IMR-90 (cell line): ENCODE measurements around the gene CA11. TPM values are rescaled to one million over a fixed set of nuclear protein-coding genes. Genes with fewer than 3 reads are reported as not detected.

Experiments used
- ATAC-seq: fragments of 200-7000 bp; cut with Tn5 transposase; 2 replicates; pipeline ENCODE4 v1.9.1; 2020; ENCODE audit warnings: low read depth, mild to moderate bottlenecking, moderate library complexity
- BruUV-seq: library from RNA; stranded (reverse); fragments of 400-500 nt; replicated peaks from 2 replicates; lab custom pipeline; 2021; lab: Mats Ljungman, UMichigan
- CTCF ChIA-PET: fragments of 300-600 bp; formaldehyde crosslinking; extraction: SDS; loops from one replicate; lab custom pipeline; 2021; ENCODE audit warnings: antibody characterized with exemption; lab: Yijun Ruan, JAX
- POLR2A ChIA-PET: fragments of 300-600 bp; sonication (Branson Sonifier 250); formaldehyde crosslinking; loops from one replicate; lab custom pipeline; 2022; ENCODE audit warnings: antibody characterized with exemption; ENCODE audit not compliant: unreplicated experiment; lab: Charles Lee
- DNase-seq: peaks from one replicate; pipeline ENCODE4 v3.0.0; 2013
- H2AFZ ChIP-seq: replicated peaks from 2 replicates; pipeline ENCODE3; 2013; ENCODE audit warnings: low read length, mild to moderate bottlenecking; ENCODE audit not compliant: poor library complexity
- H2AK5ac ChIP-seq: 2 replicates; pipeline ENCODE4 v1.6.1; 2013; ENCODE audit warnings: low read depth, low read length, inconsistent platforms
- H2AK9ac ChIP-seq: replicated peaks from 2 replicates; pipeline ENCODE3; 2013; ENCODE audit warnings: mild to moderate bottlenecking, low read depth, low read length, moderate library complexity; ENCODE audit not compliant: poor library complexity
- H2BK120ac ChIP-seq: 2 replicates; pipeline ENCODE4 v1.6.1; 2013; ENCODE audit warnings: low read depth, low read length, inconsistent platforms
- H2BK15ac ChIP-seq: 3 replicates; pipeline ENCODE4 v1.6.1; 2013; ENCODE audit warnings: low read depth, low read length, inconsistent platforms
- H2BK20ac ChIP-seq: 2 replicates; pipeline ENCODE4 v1.6.1; 2013; ENCODE audit warnings: low read depth, mild to moderate bottlenecking, inconsistent platforms, low read length, moderate library complexity
- H2BK5ac ChIP-seq: 2 replicates; pipeline ENCODE4 v1.6.1; 2013; ENCODE audit warnings: mild to moderate bottlenecking, low read depth, low read length, inconsistent platforms; ENCODE audit not compliant: poor library complexity, severe bottlenecking
- H3K14ac ChIP-seq: replicated peaks from 2 replicates; pipeline ENCODE4 v1.6.1; 2013; ENCODE audit warnings: low read depth, low read length, inconsistent platforms
- H3K18ac ChIP-seq: 2 replicates; pipeline ENCODE4 v1.6.1; 2013; ENCODE audit warnings: low read depth, low read length, control low read depth
- H3K23ac ChIP-seq: 2 replicates; pipeline ENCODE4 v1.6.1; 2013; ENCODE audit warnings: low read depth, low read length, inconsistent platforms
- H3K27ac ChIP-seq: 2 replicates; pipeline ENCODE4 v1.5.1; 2013; ENCODE audit warnings: mild to moderate bottlenecking, control low read depth, low read length; ENCODE audit not compliant: insufficient read depth
- H3K27me3 ChIP-seq: 2 replicates; pipeline ENCODE4 v1.6.1; 2013; ENCODE audit warnings: low read length; ENCODE audit not compliant: control insufficient read depth, insufficient read depth
- H3K36me3 ChIP-seq: 2 replicates; pipeline ENCODE4 v1.6.1; 2013; ENCODE audit warnings: low read length, mixed read lengths; ENCODE audit not compliant: control insufficient read depth, insufficient read depth
- H3K4ac ChIP-seq: 2 replicates; pipeline ENCODE4 v1.6.1; 2013; ENCODE audit warnings: low read depth, low read length, inconsistent platforms
- H3K4me1 ChIP-seq: 2 replicates; pipeline ENCODE4 v1.6.1; 2013; ENCODE audit warnings: low read length, mixed read lengths; ENCODE audit not compliant: control insufficient read depth, insufficient read depth
- H3K4me2 ChIP-seq: 2 replicates; pipeline ENCODE4 v1.6.1; 2013; ENCODE audit warnings: low read depth, mild to moderate bottlenecking, control low read depth, low read length, moderate library complexity
- H3K4me3 ChIP-seq: 2 replicates; pipeline ENCODE4 v1.5.1; 2013; ENCODE audit warnings: low read depth, mild to moderate bottlenecking, control low read depth, low read length, moderate library complexity; ENCODE audit not compliant: insufficient read depth
- H3K56ac ChIP-seq: 2 replicates; pipeline ENCODE4 v1.6.1; 2013; ENCODE audit warnings: low read length, inconsistent platforms; ENCODE audit not compliant: insufficient read depth; ENCODE audit errors: extremely low read depth
- H3K79me1 ChIP-seq, 2 experiments: 2 replicates each; pipeline ENCODE4 v1.6.1; 2013; ENCODE audit warnings: low read length in 2 of 2, inconsistent platforms in 1 of 2, low read depth in 1 of 2
- H3K9ac ChIP-seq: 2 replicates; pipeline ENCODE4 v1.6.1; 2013; ENCODE audit warnings: low read depth, low read length, control low read depth
- H3K9me1 ChIP-seq: 2 replicates; pipeline ENCODE4 v1.6.1; 2013; ENCODE audit warnings: low read length, inconsistent platforms; ENCODE audit not compliant: insufficient read depth
- H3K9me3 ChIP-seq: 2 replicates; pipeline ENCODE4 v1.6.1; 2013; ENCODE audit warnings: low read length; ENCODE audit not compliant: control insufficient read depth, insufficient read depth
- H4K20me1 ChIP-seq: 2 replicates; pipeline ENCODE4 v1.6.1; 2013; ENCODE audit warnings: low read length, inconsistent platforms; ENCODE audit not compliant: insufficient read depth
- H4K5ac ChIP-seq: 2 replicates; pipeline ENCODE4 v1.6.1; 2013; ENCODE audit warnings: mild to moderate bottlenecking, low read depth, low read length, control low read depth
- H4K8ac ChIP-seq, 2 experiments: 2 replicates each; pipeline ENCODE4 v1.6.1; 2013; ENCODE audit warnings: low read depth in 2 of 2, low read length in 2 of 2, control low read depth in 1 of 2, inconsistent platforms in 1 of 2
- H4K91ac ChIP-seq: 2 replicates; pipeline ENCODE4 v1.6.1; 2013; ENCODE audit warnings: low read depth, low read length, inconsistent platforms; ENCODE audit not compliant: insufficient read depth
- CEBPB ChIP-seq: IDR thresholded peaks from 2 replicates; pipeline ENCODE4 v1.6.1; 2012; ENCODE audit warnings: low read depth, low read length, improper control_type of control experiment
- CHD1 ChIP-seq: IDR thresholded peaks from 2 replicates; pipeline ENCODE4 v1.6.1; 2012; ENCODE audit warnings: low read depth, low read length, improper control_type of control experiment
- CTCF ChIP-seq: conservative IDR thresholded peaks from 2 replicates; pipeline ENCODE4 v1.5.1; 2012; ENCODE audit warnings: mild to moderate bottlenecking, low read depth, low read length, improper control_type of control experiment
- ELK1 ChIP-seq: fragments of 150-350 bp; IDR thresholded peaks from 2 replicates; pipeline ENCODE4 v1.6.1; 2016; ENCODE audit warnings: low read depth, mild to moderate bottlenecking, low read length, moderate library complexity, borderline replicate concordance
- FOS ChIP-seq: fragments of 150-350 bp; IDR thresholded peaks from 2 replicates; pipeline ENCODE4 v1.6.1; 2016; ENCODE audit warnings: low read depth, low read length
- MAFK ChIP-seq: IDR thresholded peaks from 2 replicates; pipeline ENCODE4 v1.6.1; 2012; ENCODE audit warnings: low read depth, low read length, improper control_type of control experiment
- MAZ ChIP-seq: IDR thresholded peaks from 2 replicates; pipeline ENCODE4 v1.6.1; 2012; ENCODE audit warnings: low read depth, mild to moderate bottlenecking, low read length, improper control_type of control experiment, moderate library complexity, borderline replicate concordance
- MXI1 ChIP-seq: IDR thresholded peaks from 2 replicates; pipeline ENCODE4 v1.6.1; 2012; ENCODE audit warnings: low read depth, mild to moderate bottlenecking, low read length, moderate library complexity, borderline replicate concordance
- NFE2L2 ChIP-seq: fragments of 150-350 bp; IDR thresholded peaks from 2 replicates; pipeline ENCODE4 v1.6.1; 2016; ENCODE audit warnings: low read depth, mild to moderate bottlenecking, low read length
- POLR2A ChIP-seq: IDR thresholded peaks from 2 replicates; pipeline ENCODE4 v1.6.1; 2012; ENCODE audit warnings: mild to moderate bottlenecking, low read depth, low read length
- RAD21 ChIP-seq: IDR thresholded peaks from 2 replicates; pipeline ENCODE4 v1.6.1; 2012; ENCODE audit warnings: low read length, improper control_type of control experiment
- RCOR1 ChIP-seq: IDR thresholded peaks from 2 replicates; pipeline ENCODE4 v1.6.1; 2012; ENCODE audit warnings: mild to moderate bottlenecking, low read length, improper control_type of control experiment; ENCODE audit not compliant: insufficient replicate concordance
- RFX5 ChIP-seq: IDR thresholded peaks from 2 replicates; pipeline ENCODE4 v1.8.0; 2012; ENCODE audit warnings: low read depth, mild to moderate bottlenecking, low read length, moderate library complexity
- SMC3 ChIP-seq: fragments of 150-350 bp; IDR thresholded peaks from 2 replicates; pipeline ENCODE4 v1.6.1; 2016; ENCODE audit warnings: low read depth, mild to moderate bottlenecking, antibody characterized with exemption, low read length, moderate library complexity
- WGBS, 2 experiments: methylation state at CpG; one replicate each; pipeline versions ENCODE4 v1.1.5 to v1.1.7; 2013; ENCODE audit warnings: missing lambda C conversion rate in 2 of 2; ENCODE audit not compliant: insufficient read length in 1 of 2; ENCODE audit errors: extremely low coverage in 2 of 2; 5-methylcytosine and 5-hydroxymethylcytosine counted together
- dilution Hi-C: fragments of 300-500 bp; cut with HindIII; formaldehyde crosslinking; loops from one replicate; pipeline ENCODE4 v1.14.3; 2018; ENCODE audit warnings: low sequenced_read_pairs; ENCODE audit not compliant: unreplicated experiment
- in situ Hi-C: fragments of 300-500 bp; cut with MboI; formaldehyde crosslinking; loops from 3 replicates; pipeline ENCODE4 v1.14.3; 2019; ENCODE audit warnings: low sequenced_read_pairs, inconsistent platforms, mixed read lengths
- intact Hi-C: fragments of 100-400 bp; cut with micrococcal nuclease; formaldehyde crosslinking; loops from 2 replicates; pipeline ENCODE4 v1.10.0; 2022
- polyA plus RNA-seq, 3 experiments: library from polyadenylated mRNA; depleted of rRNA; stranded (reverse); fragments of >200 nt; gene quantifications; 2 replicates each; pipeline ENCODE4 v1.2.3, GENCODE V29; 2012; ENCODE audit warnings: low replicate concordance in 1 of 3
- total RNA-seq: library from RNA; depleted of rRNA; stranded (reverse); fragments of >200 nt; gene quantifications from 2 replicates; pipeline ENCODE4 v1.2.3, GENCODE V29; 2012

The CA11 gene
- total and polyA plus RNA-seq, 2 of the 4 experiments (the other 2 are of a cell fraction), result 1.3 to 2.9 TPM

- no peak overlapping the region for H3K9ac ChIP-seq
- no peak overlapping the region for H2BK5ac ChIP-seq
- H3K27ac ChIP-seq, result no peak overlapping the region
- H3K9me3 ChIP-seq, result no peaks in the 10 kb centered on the region
- no peak overlapping the region for H2BK120ac ChIP-seq
- WGBS, 2 experiments, result 93% methylated on average over 10 of the region's 16 CpGs; no CpG with 5 or more reads in 1 of the 2 experiments
- in situ Hi-C loops, result no loop called here
- no peak overlapping the region for H2AFZ ChIP-seq
- no peak overlapping the region for H3K4me2 ChIP-seq
- H3K36me3 ChIP-seq, result peaks cover 28% of the 10 kb centered on the region
- H3K79me1 ChIP-seq, result peaks cover 16 to 47% of the 10 kb centered on the region in 2 experiments; a peak in 3 of 4 replicates
- TF ChIP-seq MAZ (no peak), NFE2L2 (no peak), RFX5 (no peak), CEBPB (no peak), CHD1 (no peak), CTCF (no peak), MAFK (no peak), FOS (no peak), POLR2A (no peak), RAD21 (no peak), MXI1 (no peak), SMC3 (no peak), ELK1 (no peak), RCOR1 (no peak)
- BruUV-seq, result no TSS peak
- CTCF ChIA-PET, result no interaction called here
- peaks cover 8% of the 10 kb centered on the region for H3K4me1 ChIP-seq
- H2BK15ac ChIP-seq, result no peak overlapping the region
- H3K4ac ChIP-seq, result no peak overlapping the region
- peaks cover 53% of the 10 kb centered on the region for H4K20me1 ChIP-seq
- POLR2A ChIA-PET, result no interaction called here
- no peak overlapping the region for H3K4me3 ChIP-seq
- no peak overlapping the region for H2AK9ac ChIP-seq
- H3K14ac ChIP-seq, result no peak overlapping the region
- no peak for DNase-seq
- H2BK20ac ChIP-seq, result no peak overlapping the region
- no peak overlapping the region for H3K23ac ChIP-seq
- H4K8ac ChIP-seq, result no peak overlapping the region
- no peaks in the 10 kb centered on the region for H3K27me3 ChIP-seq
- intact Hi-C loops, result no loop called here
- H2AK5ac ChIP-seq, result no peak overlapping the region
- ATAC-seq, result no peak
- no peak overlapping the region for H4K5ac ChIP-seq
- H3K56ac ChIP-seq, result no peak overlapping the region
- no peak overlapping the region for H3K18ac ChIP-seq
- H4K91ac ChIP-seq, result no peak overlapping the region
- peaks cover 4% of the 10 kb centered on the region for H3K9me1 ChIP-seq
- dilution Hi-C loops, result no loop called here
These were observed 29.9 kb downstream of the CA11 start for GRCh38 chr19:48616041-48616436.
